Measurements from ENCODE around the gene CERCAM.

CERCAM gene, protein sequence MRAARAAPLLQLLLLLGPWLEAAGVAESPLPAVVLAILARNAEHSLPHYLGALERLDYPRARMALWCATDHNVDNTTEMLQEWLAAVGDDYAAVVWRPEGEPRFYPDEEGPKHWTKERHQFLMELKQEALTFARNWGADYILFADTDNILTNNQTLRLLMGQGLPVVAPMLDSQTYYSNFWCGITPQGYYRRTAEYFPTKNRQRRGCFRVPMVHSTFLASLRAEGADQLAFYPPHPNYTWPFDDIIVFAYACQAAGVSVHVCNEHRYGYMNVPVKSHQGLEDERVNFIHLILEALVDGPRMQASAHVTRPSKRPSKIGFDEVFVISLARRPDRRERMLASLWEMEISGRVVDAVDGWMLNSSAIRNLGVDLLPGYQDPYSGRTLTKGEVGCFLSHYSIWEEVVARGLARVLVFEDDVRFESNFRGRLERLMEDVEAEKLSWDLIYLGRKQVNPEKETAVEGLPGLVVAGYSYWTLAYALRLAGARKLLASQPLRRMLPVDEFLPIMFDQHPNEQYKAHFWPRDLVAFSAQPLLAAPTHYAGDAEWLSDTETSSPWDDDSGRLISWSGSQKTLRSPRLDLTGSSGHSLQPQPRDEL

DNA sequence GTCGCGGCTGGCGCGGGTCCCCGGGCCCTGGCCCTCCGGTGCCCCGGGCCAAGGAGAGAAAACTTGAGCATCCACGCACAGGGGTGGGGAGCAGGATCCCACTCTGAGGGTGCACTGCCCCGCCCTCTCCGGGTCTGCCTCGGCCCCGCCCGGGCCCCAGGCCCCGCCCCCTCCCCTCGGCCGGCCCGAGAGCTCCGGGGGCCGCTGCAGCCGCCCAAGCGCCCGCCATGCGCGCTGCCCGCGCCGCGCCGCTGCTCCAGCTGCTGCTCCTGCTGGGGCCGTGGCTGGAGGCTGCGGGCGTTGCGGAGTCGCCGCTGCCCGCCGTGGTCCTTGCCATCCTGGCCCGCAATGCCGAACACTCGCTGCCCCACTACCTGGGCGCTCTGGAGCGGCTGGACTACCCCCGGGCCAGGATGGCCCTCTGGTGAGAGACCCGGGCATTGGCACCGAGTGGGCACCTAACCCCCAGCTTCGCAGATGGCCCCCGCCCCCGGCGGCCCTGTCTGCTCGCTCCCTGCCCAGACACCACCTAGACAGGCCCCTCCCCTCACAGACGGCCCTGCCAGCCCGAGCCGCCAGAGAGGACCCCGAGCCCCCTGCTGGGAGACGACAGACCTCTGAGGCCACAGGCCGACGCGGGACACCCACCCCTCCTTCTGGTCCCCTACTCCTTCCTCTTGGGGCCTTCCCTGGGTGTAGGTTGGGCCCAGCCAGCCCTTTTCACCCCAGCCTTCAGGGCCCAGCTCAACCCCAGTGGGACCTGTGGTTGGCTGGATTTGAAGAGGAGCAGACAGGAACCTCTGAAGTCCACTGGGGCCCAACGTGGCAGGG, at the start of gene CERCAM:
CERCAM (plus strand) TSS at position 207 of the 831 bp plus-strand sequence; CDS start at position 228, 21 bp downstream.
- DNase-seq (ENCODE audit: low read depth in 4 of 4, low spot score in 1 of 4): peak in 1 of 4 experiments; percentile 37

DNA sequence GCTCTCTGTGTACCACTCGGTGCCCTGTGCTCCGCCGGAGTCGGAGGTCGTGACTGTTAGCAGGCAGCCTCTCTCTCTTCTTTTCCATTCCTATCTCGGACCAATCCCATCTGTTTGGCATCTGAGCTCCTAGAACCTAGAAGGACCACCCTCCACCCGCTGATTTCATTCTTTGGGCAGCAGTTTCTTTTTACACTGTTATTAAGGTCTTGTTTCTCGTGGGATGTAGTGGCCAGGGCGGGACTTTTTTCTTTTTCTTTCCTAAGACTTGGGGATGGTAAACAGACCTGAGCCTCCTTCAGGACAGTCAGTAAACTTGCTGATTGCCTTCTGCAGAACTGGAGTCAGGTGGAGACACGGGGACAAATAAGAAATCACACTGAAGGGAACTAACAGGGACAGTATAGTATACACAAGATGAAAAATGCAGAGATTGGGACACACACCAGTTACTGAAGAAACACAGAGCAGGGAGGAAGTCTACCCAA, 49.0 kb upstream of the CERCAM start:
- no peak for DNase-seq (ENCODE audit: low read depth in 4 of 4, low spot score in 1 of 4)

DNA sequence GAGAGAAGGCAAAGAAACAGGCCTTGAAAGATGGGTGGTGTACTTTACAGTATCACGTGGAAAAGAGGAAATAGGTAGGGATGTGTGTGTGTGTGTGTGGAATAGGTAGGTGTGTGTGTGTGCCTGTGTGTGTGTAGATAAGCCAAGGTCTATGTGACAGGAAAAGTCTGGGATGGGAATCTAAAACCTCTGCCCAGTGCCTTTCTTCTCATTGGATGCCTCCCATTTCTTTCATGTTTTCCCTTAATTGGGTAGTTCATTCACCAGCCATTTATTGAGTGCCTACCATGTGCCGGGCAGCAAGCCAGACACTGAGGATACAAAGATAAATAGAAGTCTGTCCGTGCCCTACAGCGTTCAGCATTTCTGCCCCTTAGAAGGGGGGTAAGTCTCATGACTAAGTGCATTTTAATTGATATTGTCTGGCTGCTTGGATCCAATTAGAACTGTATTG, 48.4 kb upstream of the CERCAM start:
- no peak for DNase-seq (ENCODE audit: low read depth in 4 of 4, low spot score in 1 of 4)

DNA sequence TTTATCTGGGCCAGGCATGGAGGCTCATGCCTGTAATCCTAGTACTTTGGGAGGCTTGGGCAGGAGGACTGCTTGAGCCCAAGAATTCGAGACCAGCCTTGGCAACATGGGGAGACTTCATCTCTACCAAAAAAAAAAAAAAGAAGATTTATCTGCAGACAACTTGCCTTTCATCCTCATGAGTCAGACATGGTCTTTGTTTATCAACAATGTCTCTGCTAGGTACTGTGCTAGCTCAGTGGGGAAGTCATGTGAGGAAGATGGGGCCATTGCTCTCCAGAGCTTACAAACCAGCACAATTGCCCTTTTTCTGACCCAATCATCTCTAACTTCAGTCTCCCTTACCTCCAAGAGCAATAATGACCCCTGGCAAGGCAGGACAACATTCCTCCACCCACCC, 47.9 kb upstream of the CERCAM start:
- DNase-seq (ENCODE audit: low read depth in 4 of 4, low spot score in 1 of 4): no peak

DNA sequence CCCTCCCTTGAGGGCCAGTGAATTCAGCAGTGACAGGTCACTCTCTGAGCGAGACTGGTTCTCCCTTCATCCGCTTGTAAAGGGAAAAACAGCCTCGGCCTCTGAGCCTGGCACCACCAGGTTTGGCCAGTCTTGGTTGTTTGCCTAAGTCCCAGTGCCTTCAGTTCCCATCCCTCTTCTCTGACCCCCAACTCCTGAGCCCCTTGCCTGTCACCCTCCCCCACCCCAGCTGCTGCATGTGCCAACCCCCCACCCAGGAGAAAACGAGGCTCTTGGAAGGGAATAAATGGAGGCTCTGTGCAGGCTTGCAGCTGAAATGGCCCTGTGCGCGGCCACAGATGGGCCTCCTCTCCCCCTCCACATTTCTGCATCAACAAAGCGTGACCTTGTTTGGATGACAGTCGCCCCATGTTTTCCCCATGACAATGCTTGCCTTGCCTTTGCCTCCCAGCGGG, 46.4 kb upstream of the CERCAM start:
- no peak for DNase-seq (ENCODE audit: low read depth in 4 of 4, low spot score in 1 of 4)

DNA sequence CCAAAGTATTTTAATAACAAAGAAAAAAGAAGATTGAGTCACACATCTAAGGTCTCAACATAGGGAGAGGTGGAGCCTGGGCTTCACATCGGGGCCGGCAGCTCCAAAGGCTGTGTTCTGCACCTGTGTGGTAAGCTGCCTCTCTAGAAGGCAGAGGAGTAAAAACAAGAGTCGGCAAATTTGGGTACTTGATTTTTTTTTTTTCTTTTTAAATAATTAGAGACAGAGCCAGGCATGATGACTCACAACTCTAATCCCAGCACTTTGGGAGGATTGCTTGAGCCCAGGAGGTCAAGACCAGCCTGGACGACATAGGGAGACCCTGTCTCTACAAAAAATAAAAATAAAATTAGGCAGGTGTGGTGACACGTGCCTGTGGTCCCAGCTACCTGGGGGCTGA, 44.8 kb upstream of the CERCAM start:
- DNase-seq (ENCODE audit: low read depth in 4 of 4, low spot score in 1 of 4): no peak

DNA sequence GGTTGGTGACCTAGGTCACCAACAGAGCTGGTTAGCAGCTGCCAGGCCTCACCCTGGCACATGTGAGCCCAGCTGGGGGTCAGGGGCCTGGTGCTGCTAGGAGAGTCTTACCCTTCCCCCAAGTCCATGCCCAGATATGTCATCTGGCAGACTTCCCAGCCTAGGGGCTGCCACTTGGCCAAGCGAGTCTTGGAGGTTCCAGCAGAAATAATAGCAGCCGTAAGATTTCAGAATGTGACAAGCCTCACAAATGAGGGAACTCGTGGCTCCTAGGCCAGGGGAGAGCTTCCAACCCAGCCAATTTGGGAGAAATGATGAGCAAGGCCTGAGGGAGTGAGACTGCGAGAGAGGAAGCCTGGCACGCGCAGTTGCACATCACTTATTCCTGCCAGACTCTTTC, 38.4 kb upstream of the CERCAM start:
- DNase-seq (ENCODE audit: low read depth in 4 of 4, low spot score in 1 of 4): no peak

DNA sequence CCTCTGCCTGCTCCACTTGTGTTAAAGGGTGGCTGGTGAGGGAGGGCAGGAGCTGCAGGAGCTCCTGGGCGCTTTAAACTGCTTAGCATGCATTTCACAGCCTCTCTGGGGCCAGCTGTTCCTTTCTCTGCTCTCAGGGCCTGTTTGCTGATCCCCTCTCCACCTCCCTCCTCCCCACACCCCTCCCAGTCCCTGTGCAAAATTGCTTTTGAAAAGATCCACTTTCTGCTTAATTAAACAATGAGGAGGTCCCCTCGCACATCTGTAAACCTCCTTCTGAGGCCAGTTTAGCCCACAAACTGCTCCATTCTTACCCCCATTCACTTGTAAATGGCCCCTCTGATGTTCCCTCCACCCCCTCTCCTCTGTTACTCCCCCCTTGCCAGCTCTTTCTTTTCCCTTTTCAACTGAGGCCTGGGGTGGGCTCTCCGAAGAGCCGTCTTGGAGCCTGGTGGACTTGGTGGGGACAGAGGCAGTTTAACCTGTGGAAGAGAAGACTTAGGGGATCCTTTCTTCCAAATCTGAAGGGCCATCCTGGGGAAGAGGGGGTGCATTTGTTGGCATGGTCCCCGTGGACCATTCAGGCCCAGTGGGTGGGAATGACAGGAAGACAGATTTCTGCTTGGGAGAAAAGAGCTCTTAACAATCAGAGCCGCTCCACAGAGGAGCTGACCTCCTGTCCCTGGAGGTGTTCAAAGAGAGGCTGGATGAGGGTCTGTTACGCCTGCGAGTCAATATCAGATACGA, 37.5 kb upstream of the CERCAM start:
- no peak for DNase-seq (ENCODE audit: low read depth in 4 of 4, low spot score in 1 of 4)

DNA sequence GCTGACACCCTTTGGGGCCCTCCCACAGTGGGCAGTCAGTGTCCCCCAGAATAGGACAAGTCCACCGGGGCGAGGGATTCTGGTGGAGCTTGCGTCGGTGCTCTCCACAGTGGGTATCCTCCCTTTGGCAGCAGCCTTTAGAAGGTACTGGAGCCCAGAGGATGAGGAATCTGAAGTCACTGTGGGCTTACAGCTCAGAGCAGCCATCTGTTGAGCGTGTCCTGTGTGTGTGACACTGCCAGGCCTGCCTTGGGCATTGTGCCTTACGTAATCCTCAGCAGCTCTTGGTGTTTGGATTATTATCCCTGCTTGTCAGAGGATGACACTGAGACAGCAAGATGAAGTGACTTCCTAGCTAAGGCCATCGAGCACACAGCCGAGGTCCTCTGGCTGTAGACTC, 36.9 kb upstream of the CERCAM start:
- DNase-seq (ENCODE audit: low read depth in 4 of 4, low spot score in 1 of 4): no peak

DNA sequence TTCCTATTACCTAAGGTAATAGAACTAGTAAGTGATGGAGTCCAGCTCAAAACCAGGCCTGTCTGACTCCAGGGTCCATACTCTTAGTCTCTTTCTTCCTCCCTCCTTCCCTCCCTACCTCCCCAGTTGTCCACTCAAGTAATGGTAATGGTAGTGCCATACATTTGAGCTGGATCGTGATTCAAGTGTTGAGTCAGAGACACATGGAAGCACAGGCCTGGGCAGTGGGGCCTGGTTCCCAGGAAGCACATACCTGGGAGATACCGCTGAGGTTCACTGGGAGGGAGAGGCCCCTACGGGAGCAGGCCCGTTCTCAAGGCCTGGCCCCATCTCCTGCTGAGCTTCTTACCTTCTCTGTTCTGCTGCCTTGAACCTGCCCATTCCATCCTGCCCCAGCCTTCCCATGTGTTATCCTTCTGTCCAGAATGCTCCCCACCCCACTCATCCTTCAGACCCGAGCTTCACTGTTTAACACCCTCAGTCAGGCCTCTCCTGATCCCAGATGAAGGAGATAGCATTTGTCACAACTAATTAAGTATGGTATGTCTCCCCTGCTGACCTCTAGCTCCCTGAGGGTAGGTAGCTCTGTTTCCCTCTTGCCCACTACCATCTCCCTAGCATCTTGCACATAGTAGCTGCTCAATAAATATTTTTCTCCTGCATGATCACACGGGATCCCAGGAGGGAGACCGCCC, 35.7 kb upstream of the CERCAM start:
- no peak for DNase-seq (ENCODE audit: low read depth in 4 of 4, low spot score in 1 of 4)

DNA sequence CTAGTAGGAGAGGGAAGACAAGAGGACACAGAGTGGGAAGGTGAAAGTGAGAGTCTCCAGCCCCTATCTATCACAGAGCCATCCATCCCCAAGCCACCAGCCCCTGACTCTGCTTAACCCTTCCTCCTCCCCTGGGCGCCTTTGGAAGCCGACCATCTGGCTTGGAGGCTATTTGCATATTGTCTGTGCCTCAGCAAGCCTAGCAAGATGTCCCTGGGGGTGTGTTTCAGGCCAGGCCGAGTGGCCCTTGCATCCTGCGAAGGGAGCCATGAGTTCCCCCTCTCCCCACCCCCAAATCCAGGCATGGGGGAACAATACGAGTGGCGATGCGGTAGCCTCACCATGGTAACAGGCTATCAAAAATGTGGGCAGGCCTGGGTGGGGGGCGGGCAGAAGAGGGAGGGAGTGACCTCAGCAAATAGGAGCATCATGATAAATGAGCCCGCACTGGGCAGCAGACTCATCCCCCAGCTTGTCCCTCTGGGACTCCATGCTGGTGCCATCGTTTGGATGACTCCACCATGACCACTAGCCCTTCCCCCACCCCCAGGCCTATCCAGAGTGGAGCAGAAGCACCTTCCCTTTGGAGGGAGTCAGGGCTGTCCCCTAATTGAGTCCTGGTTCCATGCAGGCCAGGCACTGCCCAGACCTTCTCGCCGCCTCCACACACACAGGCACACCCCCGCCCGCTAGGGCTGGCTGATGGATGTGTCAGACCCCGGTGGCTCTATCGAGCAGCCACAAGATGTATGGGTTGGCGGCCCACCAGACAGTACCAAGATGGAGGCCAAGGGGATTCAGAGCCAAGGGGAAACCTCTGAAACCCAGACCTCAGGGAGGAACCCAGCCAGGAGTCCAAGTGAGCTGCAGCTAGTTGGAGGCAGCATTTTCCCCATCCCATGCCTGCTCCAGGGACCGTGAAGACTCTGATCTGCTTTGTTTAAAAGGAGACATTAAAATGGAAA, 34.9 kb upstream of the CERCAM start:
- no peak for DNase-seq (ENCODE audit: low read depth in 4 of 4, low spot score in 1 of 4)

DNA sequence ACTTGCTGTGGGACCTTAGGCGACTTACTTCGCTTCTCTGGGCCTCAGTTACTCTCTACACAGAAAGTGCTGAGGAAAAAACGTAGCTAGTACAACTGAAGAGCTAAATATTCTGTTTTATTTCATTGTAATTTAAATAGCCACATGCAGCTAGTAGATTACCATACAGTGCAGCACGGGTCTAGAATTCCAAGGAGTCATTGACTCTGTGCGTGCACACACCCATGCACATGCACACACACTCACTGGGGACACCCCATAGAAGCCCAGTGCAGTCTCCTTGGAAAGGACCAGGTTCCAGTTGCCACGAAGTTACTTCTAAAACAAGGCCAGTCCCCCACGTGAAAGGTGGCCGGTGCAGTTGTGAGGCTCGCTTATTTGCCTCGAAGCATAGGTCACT, 32.5 kb upstream of the CERCAM start:
- DNase-seq (ENCODE audit: low read depth in 4 of 4, low spot score in 1 of 4): no peak

DNA sequence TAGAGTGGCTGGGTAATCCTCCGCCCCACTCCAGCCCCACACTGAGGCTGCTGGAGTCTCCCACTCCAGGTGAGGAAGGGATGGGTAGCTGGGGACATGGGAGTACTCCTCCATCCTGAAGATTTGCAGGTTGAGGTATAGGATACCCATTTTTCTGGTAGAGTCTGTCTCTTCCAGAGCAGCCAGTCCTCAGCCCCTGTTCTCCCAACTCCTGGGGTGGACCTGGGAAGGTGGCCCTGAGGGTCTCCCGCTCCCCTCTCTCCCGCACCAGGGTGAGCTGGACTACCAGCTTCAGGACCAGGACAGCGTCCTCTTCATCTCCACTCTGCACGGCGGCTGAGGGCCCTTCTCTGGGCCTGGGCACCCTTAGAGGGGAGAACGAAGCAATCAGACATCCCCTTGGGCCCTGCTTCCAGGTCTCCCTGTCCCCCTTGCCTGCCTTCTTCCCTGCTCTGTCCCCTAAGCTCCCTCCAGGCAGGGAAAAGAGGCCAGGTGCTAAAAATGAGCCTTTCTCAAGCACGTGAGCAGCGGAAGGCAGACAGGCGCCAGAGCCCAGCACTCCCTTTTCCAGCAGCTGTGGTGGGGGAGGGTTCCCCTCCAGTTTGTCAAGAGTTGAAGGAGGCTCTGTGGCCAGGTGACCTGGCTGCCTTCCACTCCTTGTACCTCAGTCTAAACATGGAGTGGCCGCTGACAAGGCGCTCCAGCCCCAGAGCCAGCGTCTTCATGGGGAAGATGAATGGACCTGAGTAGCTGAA, 31.1 kb upstream of the CERCAM start:
- DNase-seq (ENCODE audit: low read depth in 4 of 4, low spot score in 1 of 4): no peak

DNA sequence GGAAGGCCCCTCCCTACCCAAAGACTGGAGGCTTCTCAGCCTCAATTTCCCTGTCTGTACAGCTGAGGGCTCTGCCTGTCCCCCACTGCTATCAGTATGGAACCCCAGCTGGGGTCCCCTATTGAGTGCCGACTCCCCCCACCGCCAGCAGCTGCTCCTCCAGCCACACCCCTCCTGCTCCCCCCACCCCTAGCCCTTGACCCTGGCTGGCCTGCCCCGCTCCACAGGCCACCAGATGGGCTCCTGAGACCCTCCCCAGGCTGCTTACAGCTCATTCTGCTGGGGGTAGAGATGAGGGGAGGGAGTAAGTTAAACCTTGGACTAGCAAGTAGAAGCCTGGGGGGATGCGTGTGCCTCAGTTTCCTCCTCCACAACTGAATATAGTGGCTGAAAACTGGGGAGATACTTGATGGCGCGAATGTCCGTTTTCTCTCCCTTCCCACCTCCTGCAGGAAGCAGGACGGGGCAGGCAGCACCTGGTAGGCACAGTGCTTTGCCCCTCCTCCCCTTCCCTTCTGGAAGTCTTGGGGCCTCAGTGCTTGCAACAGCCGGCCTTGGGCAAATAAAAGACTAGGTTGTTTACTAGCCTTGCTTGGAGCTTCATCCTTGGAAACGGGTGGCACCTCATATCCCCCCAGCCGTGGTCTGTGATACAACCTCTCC, 30.4 kb upstream of the CERCAM start:
- no peak for DNase-seq (ENCODE audit: low read depth in 4 of 4, low spot score in 1 of 4)

DNA sequence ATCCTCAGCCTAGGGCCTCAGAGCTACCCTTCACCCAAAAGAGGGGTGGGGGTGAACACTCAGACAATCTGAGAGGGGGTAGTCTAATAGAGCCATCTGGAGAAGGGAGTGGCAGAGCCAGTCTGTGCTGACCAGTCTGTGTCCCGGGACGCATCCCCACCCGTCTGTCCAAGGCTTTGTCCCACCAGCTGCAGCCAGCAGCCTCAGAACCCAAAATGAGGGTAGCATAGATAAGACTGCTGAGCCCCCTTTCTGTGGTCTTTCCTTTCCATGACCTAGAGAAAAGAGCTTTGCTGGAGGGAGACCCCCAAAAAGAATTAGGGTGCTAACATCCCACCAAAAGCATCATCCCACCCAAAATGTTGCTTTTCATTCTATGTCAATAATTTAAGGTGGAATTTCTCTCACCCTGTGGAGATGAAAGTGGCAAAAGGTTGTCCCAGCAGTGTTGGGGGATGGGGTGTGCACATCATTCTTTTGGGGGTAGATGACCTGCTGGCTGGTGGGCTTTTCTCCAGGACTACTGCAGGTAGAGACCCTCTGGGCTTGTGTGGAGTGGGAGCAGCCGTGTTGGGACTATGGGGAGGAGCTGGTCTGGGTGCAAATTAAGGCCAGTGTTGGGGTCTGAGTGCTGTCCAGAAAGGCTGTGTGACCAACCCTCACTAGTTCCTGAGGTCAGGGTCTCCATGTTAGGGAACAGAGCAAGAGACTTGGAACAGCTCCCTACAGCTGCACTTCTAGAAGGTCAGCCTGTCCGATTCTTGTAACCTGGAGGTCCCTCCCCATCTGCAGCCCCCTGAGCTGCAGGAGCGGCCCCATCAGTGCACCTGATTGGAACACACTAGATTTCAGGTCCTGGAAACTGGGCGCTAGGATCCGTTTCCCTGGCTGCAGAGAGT, 29.6 kb upstream of the CERCAM start:
- no peak for DNase-seq (ENCODE audit: low read depth in 4 of 4, low spot score in 1 of 4)

DNA sequence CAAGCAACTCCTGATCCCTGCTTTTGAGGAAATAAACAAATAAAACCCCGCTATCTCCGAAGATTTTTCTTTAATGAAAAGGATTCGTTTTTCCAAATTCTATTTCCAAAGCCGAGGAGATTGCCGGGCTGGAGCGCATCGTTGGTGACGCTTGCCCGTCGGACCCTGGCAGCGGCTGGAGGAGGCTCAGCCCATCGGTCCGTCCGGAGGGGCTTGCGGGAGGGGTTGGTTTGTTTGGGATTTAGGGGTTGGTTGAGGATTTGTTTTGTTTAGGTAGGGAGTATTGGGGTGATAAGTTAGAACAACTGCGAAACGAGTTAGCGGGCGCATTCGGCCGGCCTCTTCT, 28.7 kb upstream of the CERCAM start:
- DNase-seq (ENCODE audit: low read depth in 4 of 4, low spot score in 1 of 4): no peak

Data from stimulated activated CD4-positive, alpha-beta T cell treated with anti-CD3 and anti-CD28 coated beads, Interleukin-1b, Interleukin-23, amount 100 ng/mL, for 24 hours (primary cell).